HG02571 (cell line): Measurements from ENCODE around the gene EPHX1.
"Not testable (repeated sequence)": the region's sequence is repeated elsewhere in the genome, so short reads cannot be mapped to it uniquely, and the experiment has no call there.

Experiments
- ATAC-seq: cut with Tn5 transposase; IDR thresholded peaks from one replicate; pipeline ENCODE4 v1.9.1; 2021; ENCODE audit warnings: mild to moderate bottlenecking, moderate library complexity; ENCODE audit not compliant: unreplicated experiment

Gene EPHX1

DNA sequence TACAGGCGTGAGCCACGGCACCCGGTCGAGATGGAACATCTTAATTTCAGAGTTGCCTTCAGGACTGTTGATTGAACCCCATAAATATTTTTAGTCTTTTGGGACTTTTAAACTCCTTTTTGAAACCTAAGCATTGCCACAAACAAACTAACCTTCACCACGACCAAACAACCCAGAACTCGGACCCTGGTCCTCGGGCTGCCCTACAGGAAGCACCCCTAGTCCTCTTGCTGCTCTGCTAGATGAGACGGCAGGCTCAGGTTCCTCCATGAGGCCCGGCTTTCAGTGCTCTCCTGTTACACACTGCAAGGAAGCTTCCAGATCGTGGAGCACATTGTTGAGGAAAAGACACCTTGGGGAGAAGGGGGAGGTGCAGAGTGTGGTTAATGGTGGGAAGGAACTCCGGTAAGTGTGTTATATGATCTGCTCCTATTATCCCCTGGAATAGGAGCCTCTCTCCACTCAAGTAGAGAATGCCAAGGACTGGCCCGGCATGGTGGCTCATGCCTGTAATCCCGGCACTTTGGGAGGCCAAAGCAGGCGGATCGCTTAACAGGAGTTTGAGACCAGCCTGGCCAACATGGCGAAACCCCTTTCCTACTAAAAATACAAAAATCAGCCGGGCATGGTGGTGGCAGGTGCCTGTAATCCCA, 5.7 kb downstream of the EPHX1 start:
- ATAC-seq = no peak

DNA sequence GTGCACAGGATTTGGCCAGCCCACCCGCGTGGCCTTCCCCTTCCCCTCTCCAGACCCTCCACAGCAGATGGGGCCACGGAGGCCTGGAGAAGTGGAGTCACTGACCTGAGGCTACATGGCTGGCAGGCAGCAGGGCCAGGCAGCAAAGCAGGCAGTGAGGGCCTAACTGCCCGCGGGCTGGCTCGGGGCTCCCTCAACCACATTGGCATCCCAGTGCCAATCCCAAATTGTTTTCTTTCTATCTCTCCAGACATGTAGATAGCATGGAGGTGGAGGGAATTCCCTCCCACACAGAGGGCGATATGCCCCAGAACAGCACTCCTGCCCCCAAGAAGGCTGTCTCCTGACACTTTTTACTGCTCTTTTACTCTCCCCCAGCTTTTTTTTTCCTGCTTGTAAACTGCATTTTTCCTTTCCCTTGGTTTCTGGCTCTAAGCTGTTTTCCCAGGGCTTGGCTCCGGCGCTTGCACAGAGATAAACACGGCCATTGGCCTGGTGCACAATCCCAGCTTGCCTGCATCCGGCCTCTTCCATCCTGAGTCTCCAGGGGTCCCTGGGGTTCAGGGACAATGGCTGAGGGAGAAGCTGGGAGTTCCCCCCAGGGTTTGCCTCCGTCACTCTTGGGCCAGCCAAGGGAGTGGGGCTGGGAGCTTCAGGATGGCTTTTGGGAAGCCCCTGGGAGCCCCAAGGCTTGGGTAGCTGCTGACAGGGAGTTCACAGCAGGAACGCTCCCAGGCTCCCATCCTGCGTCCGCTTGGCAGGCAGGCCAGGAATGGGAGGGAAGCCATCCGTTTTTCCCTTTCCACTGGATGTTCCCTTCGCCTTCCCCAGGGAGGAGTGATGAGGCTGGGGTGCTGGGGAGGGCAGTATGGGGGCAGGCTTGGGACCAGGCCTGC, 7.0 kb downstream of the EPHX1 start:
- no peak for ATAC-seq

- ATAC-seq = no peak
Observed at GRCh38 chr1:225817611-225818061, 7.7 kb downstream of the EPHX1 start.

DNA sequence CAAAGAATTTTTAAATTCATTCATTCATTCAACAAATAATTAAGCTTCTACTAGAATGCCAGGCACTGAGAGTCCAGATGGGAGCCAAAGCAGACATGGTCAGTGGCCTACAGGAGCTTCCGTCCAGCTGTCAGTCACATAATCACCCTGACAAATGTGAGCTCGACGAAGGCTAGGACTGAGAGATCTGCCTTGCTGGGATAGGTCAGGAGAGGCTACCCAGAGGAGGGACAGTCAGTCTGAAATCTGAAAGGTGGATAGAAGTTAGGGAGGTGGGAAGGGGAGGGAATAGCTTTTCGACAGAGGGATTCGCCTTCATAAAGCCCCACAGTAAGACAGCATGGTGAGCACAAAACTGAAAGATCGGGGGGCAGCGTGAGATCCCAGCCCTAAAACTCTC, 8.3 kb downstream of the EPHX1 start:
- no peak for ATAC-seq

GRCh38 chr1:225819346-225820192, 9.6 kb downstream of the EPHX1 start:
- ATAC-seq = no peak

- ATAC-seq = no peak
Observed at GRCh38 chr1:225820522-225821120, 10.7 kb downstream of the EPHX1 start.

- ATAC-seq = no peak
Observed at GRCh38 chr1:225822655-225823403, 12.9 kb downstream of the EPHX1 start.

- ATAC-seq = no peak
Observed at GRCh38 chr1:225823811-225824261, 13.9 kb downstream of the EPHX1 start.

DNA sequence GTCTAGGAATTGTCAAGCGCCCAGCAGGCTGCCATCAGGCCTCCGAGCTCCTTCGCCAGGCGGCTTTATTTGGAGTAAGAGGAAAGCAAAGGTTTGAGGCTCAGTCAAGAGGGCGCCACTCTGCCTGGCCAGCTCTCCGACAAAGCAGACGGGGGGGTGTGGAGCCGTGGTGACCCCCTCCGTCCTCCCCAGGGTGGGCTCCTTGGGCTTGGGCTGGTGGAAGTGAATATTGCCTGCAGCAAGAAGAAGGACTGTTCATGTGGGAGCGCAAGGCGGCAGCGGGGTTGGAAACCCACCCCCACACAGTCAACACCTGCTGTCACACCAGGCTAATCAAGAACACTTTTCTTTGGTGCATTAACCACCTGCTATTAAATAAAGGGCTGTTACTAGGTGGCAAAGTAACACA, 14.6 kb downstream of the EPHX1 start:
- no peak for ATAC-seq

DNA sequence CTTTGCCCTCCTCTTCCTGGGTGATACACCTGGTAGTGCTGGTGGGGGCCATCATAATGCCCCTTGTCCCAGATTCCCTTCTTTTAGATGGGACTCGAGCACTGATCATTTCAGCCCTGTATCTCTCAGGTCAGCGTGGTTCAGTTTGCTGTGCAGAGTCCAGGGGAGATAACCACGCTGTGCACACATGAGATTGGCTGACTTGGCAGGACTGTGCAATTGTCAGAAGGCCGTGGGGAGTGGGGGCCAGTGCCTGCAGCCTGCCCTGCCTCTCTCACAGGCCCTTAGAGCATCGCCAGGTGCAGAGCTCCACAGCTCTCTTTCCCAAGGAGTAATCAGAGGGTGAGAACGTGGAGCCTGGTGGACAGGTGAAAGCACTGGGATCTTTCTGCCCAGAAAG, 15.2 kb downstream of the EPHX1 start:
- no peak for ATAC-seq

DNA sequence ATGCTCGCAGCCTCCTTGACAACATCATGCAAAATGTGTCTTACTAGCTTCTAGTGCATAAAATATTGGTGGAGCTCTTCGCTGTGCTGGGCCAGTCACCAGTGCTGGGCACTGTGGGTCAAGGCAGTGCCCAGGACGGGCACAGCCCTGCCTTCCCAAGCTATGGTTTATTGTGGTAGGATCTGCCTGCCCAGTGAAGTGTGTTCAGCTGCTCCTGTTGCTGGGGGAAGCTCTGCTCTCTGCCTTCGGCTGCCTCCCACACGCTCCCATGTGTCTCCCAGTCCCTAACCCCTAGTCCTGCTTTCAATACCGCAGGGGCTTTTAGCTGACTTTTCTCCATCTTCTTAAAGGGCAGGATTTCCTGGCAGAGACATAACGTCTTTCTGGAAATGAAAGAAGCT, 15.7 kb downstream of the EPHX1 start:
- ATAC-seq = no peak

GRCh38 chr1:225827076-225827475, 17.2 kb downstream of the EPHX1 start:
- ATAC-seq = no peak

DNA sequence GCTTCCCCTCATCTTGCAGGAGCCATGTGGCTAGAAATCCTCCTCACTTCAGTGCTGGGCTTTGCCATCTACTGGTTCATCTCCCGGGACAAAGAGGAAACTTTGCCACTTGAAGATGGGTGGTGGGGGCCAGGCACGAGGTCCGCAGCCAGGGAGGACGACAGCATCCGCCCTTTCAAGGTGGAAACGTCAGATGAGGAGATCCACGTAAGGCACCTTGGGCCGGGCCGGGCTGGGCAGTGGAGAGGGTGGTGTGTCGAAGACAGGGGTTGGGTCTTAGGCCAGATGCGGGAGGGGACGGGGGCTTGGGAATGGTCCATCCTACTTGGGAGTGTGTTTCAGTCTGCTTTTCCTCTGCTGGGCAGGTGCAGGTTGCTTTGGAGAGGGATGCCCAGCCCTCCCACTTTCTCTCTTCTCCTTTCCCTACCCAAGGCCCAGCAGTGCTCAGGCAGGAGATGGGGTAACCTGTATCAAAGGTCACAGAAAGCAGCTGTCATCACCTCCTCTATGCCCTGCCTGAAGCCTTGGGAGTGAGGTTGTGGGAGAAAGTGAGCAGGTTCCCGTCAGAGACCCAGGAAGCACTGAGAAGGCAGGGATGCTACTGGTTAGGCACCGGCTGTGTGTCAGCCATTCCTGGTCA, 18.9 kb downstream of the EPHX1 start:
- no peak for ATAC-seq

GRCh38 chr1:225830841-225831240, 20.9 kb downstream of the EPHX1 start:
- no peak for ATAC-seq

DNA sequence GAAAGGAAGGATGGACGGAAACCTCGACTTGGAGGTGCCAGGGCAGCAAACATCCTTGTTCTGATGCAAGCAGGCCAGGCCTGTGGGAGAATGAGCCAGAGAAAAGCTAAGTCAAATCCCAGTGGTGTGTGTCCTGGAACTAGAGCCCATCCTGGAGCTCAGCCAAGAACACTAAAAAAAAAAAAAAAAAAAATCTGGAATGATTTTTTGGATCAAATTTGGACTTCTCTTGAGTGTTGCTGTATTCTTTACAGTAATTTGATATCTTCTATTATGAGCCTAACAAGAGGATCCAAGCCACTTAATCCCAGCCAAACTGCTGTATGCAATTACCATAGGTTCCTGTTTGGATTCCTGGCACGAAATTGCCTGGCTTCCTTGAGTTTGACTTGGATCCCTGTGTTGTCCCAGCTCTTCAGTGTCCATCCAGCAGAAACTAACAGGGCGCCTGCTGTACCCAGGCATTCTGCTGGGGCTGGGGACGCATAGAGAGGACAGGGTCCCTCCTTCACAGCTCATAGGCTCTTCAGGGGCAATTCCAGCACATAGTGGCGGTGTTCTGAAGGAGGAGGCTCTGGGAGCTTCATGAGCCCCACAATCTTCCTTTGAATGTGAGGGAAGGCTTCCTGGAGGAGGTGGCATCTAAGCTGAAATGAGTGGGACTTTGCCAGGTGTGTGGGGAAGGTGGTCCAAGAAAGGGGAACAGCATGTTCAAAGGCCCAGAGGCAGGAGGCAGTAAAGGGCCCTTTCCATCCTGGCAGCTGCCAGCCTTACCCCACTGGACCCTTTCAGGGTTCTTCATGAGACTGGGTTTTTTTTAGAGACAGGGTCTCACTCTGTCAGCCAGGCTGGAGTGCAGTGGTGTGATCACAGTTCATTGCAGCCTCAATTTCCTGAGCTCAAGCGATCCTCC, 24.7 kb downstream of the EPHX1 start:
- no peak for ATAC-seq

DNA sequence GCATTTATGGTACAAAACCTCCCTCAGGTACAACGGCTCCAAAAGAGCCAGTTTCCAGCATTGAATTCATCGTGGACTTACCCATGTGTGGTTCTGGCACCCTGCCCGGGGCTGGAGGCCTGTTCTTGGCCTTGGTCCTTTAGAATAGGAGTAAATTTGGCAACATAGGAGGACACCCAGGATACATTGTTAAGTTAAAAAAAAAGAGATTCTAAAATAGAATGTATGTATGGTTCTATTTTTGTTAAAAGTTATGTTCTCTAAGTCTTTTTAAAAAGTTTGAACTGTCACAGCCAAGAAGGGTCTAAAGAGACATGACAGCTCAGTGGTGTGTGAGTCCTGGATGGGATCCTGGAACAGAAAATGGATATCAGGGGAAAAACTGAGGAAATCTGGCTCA, 25.9 kb downstream of the EPHX1 start:
- no peak for ATAC-seq

DNA sequence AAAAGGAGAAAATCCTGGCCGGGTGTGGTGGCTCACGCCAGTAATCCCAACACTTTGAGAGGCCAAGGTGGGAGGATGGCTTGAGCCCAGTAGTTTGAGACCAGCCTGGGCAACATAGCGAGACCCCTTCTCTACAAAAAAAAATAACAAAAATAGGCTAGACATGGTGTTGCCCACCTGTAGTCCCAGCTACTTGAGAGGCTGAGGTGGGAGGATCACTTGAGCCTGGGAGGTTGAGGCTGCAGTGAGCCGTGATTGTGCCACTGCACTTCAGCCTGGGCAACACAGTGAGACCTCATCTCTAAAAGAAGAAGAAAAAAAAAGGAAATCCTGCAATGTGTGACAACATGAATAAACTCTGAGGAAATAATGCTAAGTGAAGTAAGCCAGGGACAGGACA, 26.4 kb downstream of the EPHX1 start:
- ATAC-seq = not testable (repeated sequence)

DNA sequence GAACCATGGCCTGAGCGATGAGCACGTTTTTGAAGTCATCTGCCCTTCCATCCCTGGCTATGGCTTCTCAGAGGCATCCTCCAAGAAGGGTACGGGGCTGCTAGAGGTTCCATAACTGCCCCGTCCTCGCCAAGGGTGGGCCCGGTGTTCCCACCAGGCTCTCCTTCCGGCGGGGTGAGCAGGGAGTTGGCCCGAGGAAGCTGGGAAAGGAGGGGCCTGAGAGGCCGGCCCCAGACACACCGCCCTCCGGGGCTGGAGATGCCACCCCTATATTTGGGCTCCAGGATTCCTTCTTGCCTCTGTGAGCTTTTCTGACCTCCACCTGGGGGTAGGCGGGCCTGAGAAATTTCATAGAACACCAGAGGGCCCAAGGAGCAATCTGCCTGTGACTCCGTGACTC, 28.9 kb downstream of the EPHX1 start:
- ATAC-seq = no peak

DNA sequence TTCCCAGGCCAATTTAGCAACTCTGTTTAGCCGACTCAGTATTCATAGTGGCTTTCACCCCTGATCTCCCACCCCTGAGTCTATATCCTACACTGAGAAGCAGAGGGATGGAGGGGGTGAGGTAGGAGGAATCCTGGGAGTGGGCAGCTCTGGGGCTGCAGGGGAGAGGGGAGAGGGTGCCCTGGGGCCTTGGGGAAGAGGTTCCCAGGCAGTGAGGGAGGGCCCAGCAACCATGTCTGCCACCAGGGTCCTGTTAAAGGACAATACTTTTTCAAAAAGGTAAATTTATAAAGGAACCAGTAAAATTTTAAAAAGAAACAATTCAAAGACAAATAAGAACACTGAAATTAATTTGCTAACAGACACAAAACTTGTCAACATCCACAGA, 30.3 kb downstream of the EPHX1 start:
- ATAC-seq = no peak
